Osteocyte (in vitro differentiated cells): ENCODE data around the gene CHN1. TPM values are rescaled to one million over a fixed set of nuclear protein-coding genes. Genes with fewer than 3 reads are reported as not detected.
A peak's percentile ranks its signal among the peaks of the same experiment; 100 is the strongest.

Experiments
- DNase-seq: peaks from one replicate; pipeline ENCODE4 v3.0.0; 2021; ENCODE audit warnings: mixed read lengths; ENCODE audit not compliant: unreplicated experiment; ENCODE audit errors: extremely low spot score
- H3K27ac Mint-ChIP-seq: one replicate; pipeline ENCODE4 v1.8.0; 2021; ENCODE audit warnings: mild to moderate bottlenecking, mixed read lengths; ENCODE audit not compliant: unreplicated experiment
- H3K27me3 Mint-ChIP-seq: one replicate; pipeline ENCODE4 v1.8.0; 2021; ENCODE audit warnings: mixed read lengths; ENCODE audit not compliant: unreplicated experiment
- H3K36me3 Mint-ChIP-seq: one replicate; pipeline ENCODE4 v1.8.0; 2021; ENCODE audit warnings: mixed read lengths; ENCODE audit not compliant: unreplicated experiment
- H3K4me1 Mint-ChIP-seq: one replicate; pipeline ENCODE4 v1.8.0; 2021; ENCODE audit warnings: mixed read lengths; ENCODE audit not compliant: unreplicated experiment
- H3K4me3 Mint-ChIP-seq: one replicate; pipeline ENCODE4 v1.8.0; 2021; ENCODE audit warnings: mild to moderate bottlenecking, moderate library complexity, mixed read lengths; ENCODE audit not compliant: unreplicated experiment
- H3K9me3 Mint-ChIP-seq: one replicate; pipeline ENCODE4 v1.8.0; 2021; ENCODE audit warnings: mixed read lengths; ENCODE audit not compliant: unreplicated experiment
- CTCF ChIP-seq: fragments of 200-600 bp; sonication (generic); IDR thresholded peaks from 2 replicates; pipeline ENCODE4 v1.5.0; 2021; ENCODE audit warnings: antibody characterized with exemption, mild to moderate bottlenecking, moderate library complexity
- total RNA-seq: library from RNA; stranded (reverse); gene quantifications from 2 replicates; pipeline ENCODE4 v1.2.1, GENCODE V29; 2021

CHN1 gene
- total RNA-seq, 1 donor from 2014 or later = 22.3 TPM

GRCh38 chr2:174957050-174957449 lies 48.1 kb downstream of the CHN1 start:
- H3K27ac Mint-ChIP-seq = no peak overlapping the region
- peaks cover 6% of the 10 kb centered on the region for H3K36me3 Mint-ChIP-seq
- H3K9me3 Mint-ChIP-seq = peaks cover 13% of the 10 kb centered on the region
- H3K4me3 Mint-ChIP-seq = no peak overlapping the region
- no peak for TF ChIP-seq CTCF
- no peaks in the 10 kb centered on the region for H3K27me3 Mint-ChIP-seq
- DNase-seq = no peak
- peaks cover 27% of the 10 kb centered on the region for H3K4me1 Mint-ChIP-seq

- Mint-ChIP-seq H3K4me3 (no peak overlapping the region), H3K4me1 (peaks cover 43% of the 10 kb centered on the region), H3K27ac (peak overlapping the region; percentile 61), H3K36me3 (peaks cover 6% of the 10 kb centered on the region), H3K27me3 (no peaks in the 10 kb centered on the region), H3K9me3 (peaks cover 13% of the 10 kb centered on the region)
- TF ChIP-seq CTCF = no peak
- DNase-seq = no peak
These were observed 52.6 kb downstream of the CHN1 start for GRCh38 chr2:174952607-174953006.

GRCh38 chr2:174951745-174952144 lies 53.4 kb downstream of the CHN1 start:
- Mint-ChIP-seq H3K4me1 (peaks cover 39% of the 10 kb centered on the region), H3K36me3 (peaks cover 9% of the 10 kb centered on the region), H3K27ac (peak overlapping the region; percentile 77), H3K4me3 (no peak overlapping the region), H3K9me3 (peaks cover 13% of the 10 kb centered on the region), H3K27me3 (no peaks in the 10 kb centered on the region)
- no peak for DNase-seq
- TF ChIP-seq CTCF = no peak

GRCh38 chr2:174949988-174950687 lies 55.0 kb downstream of the CHN1 start:
- DNase-seq = no peak
- H3K27ac Mint-ChIP-seq = peak overlapping the region; percentile 77
- H3K36me3 Mint-ChIP-seq = peaks cover 6% of the 10 kb centered on the region
- peaks cover 10% of the 10 kb centered on the region for H3K9me3 Mint-ChIP-seq
- H3K4me3 Mint-ChIP-seq = no peak overlapping the region
- no peak for TF ChIP-seq CTCF
- no peaks in the 10 kb centered on the region for H3K27me3 Mint-ChIP-seq
- H3K4me1 Mint-ChIP-seq = peaks cover 37% of the 10 kb centered on the region

- TF ChIP-seq CTCF = no peak
- Mint-ChIP-seq H3K27me3 (no peaks in the 10 kb centered on the region), H3K9me3 (no peaks in the 10 kb centered on the region), H3K27ac (no peak overlapping the region), H3K36me3 (peaks cover 11% of the 10 kb centered on the region), H3K4me3 (no peak overlapping the region), H3K4me1 (peaks cover 10% of the 10 kb centered on the region)
- DNase-seq = no peak
These were observed 59.5 kb downstream of the CHN1 start for GRCh38 chr2:174945601-174946260.
